SHP77 (cell line): ENCODE measurements around the gene SNX19.
A peak's percentile ranks its signal among the peaks of the same experiment; 100 is the strongest.
"Not testable (repeated sequence)": the region's sequence is repeated elsewhere in the genome, so short reads cannot be mapped to it uniquely, and the experiment has no call there.

ENCODE experiments used
- DNase-seq, 2 experiments: peaks; one replicate each; lab custom pipeline; 2025; lab: John Stamatoyannopoulos, UW

The SNX19 gene

GRCh38 chr11:130916238-130916855, at the start of gene SNX19:
Gene SNX19, minus strand, starts transcription at chr11:130916479. Its CDS starts 540 bp downstream, at chr11:130915939.
- peak; percentile 64 to 86 for DNase-seq

GRCh38 chr11:130964058-130964792, 47.9 kb upstream of the SNX19 start:
- no peak for DNase-seq

GRCh38 chr11:130947889-130948288, 31.6 kb upstream of the SNX19 start:
- DNase-seq = no peak

- DNase-seq = no peak
These were observed 31.2 kb upstream of the SNX19 start for GRCh38 chr11:130947481-130947880.

GRCh38 chr11:130947058-130947457, 30.8 kb upstream of the SNX19 start:
- DNase-seq = no peak

GRCh38 chr11:130945896-130946295, 29.6 kb upstream of the SNX19 start:
- DNase-seq = no peak

GRCh38 chr11:130940706-130941105, 24.4 kb upstream of the SNX19 start:
- no peak for DNase-seq

- DNase-seq = no peak
These were observed 20.8 kb upstream of the SNX19 start for GRCh38 chr11:130937051-130937450.

GRCh38 chr11:130932086-130932712, 15.9 kb upstream of the SNX19 start:
- no peak for DNase-seq

- no peak for DNase-seq
These were observed 8.5 kb upstream of the SNX19 start for GRCh38 chr11:130924750-130925149.

- not testable (repeated sequence) for DNase-seq
These were observed 4.3 kb upstream of the SNX19 start for GRCh38 chr11:130920612-130921011.

- no peak for DNase-seq
These were observed 1.8 kb upstream of the SNX19 start for GRCh38 chr11:130918081-130918480.

- DNase-seq = no peak
These were observed 631 bp upstream of the SNX19 start for GRCh38 chr11:130916910-130917309.

- no peak for DNase-seq
These were observed 559 bp downstream of the SNX19 start for GRCh38 chr11:130915603-130916237.

GRCh38 chr11:130913268-130913667, 3.0 kb downstream of the SNX19 start:
- DNase-seq = no peak

GRCh38 chr11:130912552-130912951, 3.7 kb downstream of the SNX19 start:
- no peak for DNase-seq

GRCh38 chr11:130911306-130911705, 5.0 kb downstream of the SNX19 start:
- DNase-seq = no peak

- no peak for DNase-seq
These were observed 6.6 kb downstream of the SNX19 start for GRCh38 chr11:130909650-130910049.

GRCh38 chr11:130908770-130909625, 7.3 kb downstream of the SNX19 start:
- no peak for DNase-seq

- no peak for DNase-seq
These were observed 8.2 kb downstream of the SNX19 start for GRCh38 chr11:130908061-130908460.

GRCh38 chr11:130907229-130907628, 9.1 kb downstream of the SNX19 start:
- DNase-seq = no peak

- no peak for DNase-seq
These were observed 9.7 kb downstream of the SNX19 start for GRCh38 chr11:130906616-130907015.
